ENCODE results near the gene CLCA1. TPM values are rescaled to one million over a fixed set of nuclear protein-coding genes. Genes with fewer than 3 reads are reported as not detected.
A peak's percentile ranks its signal among the peaks of the same experiment; 100 is the strongest.

CLCA1 gene
- total and polyA plus RNA-seq, 9 donors = 0.07 to 1.5 (median 0.43) TPM; not detected in 6

- H3K9me3 ChIP-seq = no peaks in the 10 kb centered on the region
- no peak for DNase-seq
- H3K27ac ChIP-seq = no peak overlapping the region
- WGBS, 3 donors = 45 to 62% (median 52%) methylated on average over 2 of the region's 2 CpGs
- no peaks in the 10 kb centered on the region for H3K4me1 ChIP-seq (ENCODE audit: insufficient read depth)
- H3K27me3 ChIP-seq = no peaks in the 10 kb centered on the region
- H3K4me3 ChIP-seq = no peak overlapping the region
- TF ChIP-seq EP300 (IDR thresholded peaks at IDR 0.05) = no peak
- no peak for TF ChIP-seq CTCF (IDR thresholded peaks at IDR 0.05)
- TF ChIP-seq POLR2A (IDR thresholded peaks at IDR 0.05) = no peak
- intact Hi-C loops (cut with DNase I) = no loop called here
- no peaks in the 10 kb centered on the region for H3K36me3 ChIP-seq
Observed at GRCh38 chr1:86489242-86489878, 20.6 kb downstream of the CLCA1 start.

DNA sequence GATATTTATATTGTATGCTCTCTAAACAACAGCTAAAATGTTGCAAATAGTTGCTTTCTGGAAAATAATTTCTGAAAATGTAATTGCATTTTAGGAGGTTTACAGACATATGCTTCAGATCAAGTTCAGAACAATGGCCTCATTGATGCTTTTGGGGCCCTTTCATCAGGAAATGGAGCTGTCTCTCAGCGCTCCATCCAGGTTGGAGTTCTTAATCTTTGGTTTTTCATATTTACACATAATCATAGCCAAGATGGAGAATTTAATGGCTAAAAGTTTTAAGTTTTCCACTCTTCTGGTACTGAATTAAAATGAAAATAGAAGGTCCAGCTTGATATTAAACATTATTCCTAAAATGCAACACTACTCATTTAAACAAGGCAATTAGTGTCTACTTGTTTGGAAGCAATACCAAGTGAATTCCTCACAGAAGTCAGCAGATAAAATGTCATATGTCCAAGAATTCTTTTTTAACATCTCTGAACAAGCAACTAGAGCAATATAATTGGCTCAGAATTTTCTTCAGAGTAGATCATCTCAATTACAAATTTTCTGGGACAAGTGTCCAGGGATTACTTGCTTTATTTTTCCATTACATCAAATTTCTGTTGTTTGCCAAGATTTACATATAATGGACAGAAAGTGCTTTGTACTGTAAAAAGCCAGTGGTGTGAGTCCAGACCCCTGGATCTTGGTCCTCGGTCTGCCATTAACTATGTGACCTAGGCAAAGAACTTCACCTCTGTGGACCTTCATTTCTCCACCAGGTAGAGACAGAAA is 22.6 kb downstream of the CLCA1 start:
- no peaks in the 10 kb centered on the region for H3K9me3 ChIP-seq
- no peak overlapping the region for H3K4me3 ChIP-seq
- H3K27me3 ChIP-seq = no peaks in the 10 kb centered on the region
- WGBS, 3 donors = 83 to 89% (median 86%) methylated on average over 2 of the region's 2 CpGs
- TF ChIP-seq POLR2A (IDR thresholded peaks at IDR 0.05) (no peak), EP300 (IDR thresholded peaks at IDR 0.05) (no peak), CTCF (IDR thresholded peaks at IDR 0.05) (no peak)
- DNase-seq = no peak
- H3K36me3 ChIP-seq = no peaks in the 10 kb centered on the region
- no peak overlapping the region for H3K27ac ChIP-seq
- intact Hi-C loops (cut with DNase I) = no loop called here
- H3K4me1 ChIP-seq (ENCODE audit: insufficient read depth) = no peaks in the 10 kb centered on the region

GRCh38 chr1:86498281-86498680 is 29.6 kb downstream of the CLCA1 start:
- Histone ChIP-seq H3K4me1 (ENCODE audit: insufficient read depth) (no peaks in the 10 kb centered on the region), H3K4me3 (no peak overlapping the region), H3K36me3 (no peaks in the 10 kb centered on the region), H3K9me3 (no peaks in the 10 kb centered on the region), H3K27me3 (no peaks in the 10 kb centered on the region), H3K27ac (no peak overlapping the region)
- DNase-seq = no peak
- TF ChIP-seq EP300 (IDR thresholded peaks at IDR 0.05) (no peak), POLR2A (IDR thresholded peaks at IDR 0.05) (no peak), CTCF (IDR thresholded peaks at IDR 0.05) (no peak)
- 76 to 81% (median 79%) methylated on average over 3 of the region's 3 CpGs for WGBS, 3 donors
- intact Hi-C loops (cut with DNase I) = no loop called here

DNA sequence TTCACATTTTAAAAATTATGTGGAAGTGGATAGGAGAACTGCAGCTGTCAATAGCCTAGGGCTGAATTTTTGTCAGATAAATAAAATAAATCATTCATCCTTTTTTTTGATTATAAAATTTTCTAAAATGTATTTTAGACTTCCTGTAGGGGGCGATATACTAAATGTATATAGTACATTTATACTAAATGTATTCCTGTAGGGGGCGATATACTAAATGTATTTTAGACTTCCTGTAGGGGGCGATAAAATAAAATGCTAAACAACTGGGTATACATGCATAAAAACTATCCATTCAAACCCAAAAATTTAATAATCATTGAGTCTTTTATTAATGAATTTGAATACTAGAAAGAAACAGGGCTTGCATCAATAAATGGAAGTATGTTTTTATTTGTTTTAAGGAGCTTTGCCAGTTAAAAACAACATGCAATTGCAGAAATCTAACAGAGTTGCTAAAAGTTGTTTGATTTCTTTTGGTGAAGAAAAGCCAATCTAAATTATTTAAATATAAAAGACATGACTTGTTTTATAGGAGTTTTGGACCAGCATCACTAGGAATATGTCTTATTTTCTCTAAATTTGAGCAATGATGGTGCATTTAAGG is 31.4 kb downstream of the CLCA1 start:
- TF ChIP-seq POLR2A (IDR thresholded peaks at IDR 0.05) (no peak), EP300 (IDR thresholded peaks at IDR 0.05) (no peak), CTCF (IDR thresholded peaks at IDR 0.05) (peak in 2 of 3 donors; percentile 21 to 27)
- no peaks in the 10 kb centered on the region for H3K27me3 ChIP-seq
- H3K4me1 ChIP-seq (ENCODE audit: insufficient read depth) = no peaks in the 10 kb centered on the region
- intact Hi-C loops (cut with DNase I) = no loop called here
- no peak overlapping the region for H3K27ac ChIP-seq
- H3K36me3 ChIP-seq = no peaks in the 10 kb centered on the region
- no peaks in the 10 kb centered on the region for H3K9me3 ChIP-seq
- 28 to 31% (median 29%) methylated on average over 3 of the region's 3 CpGs for WGBS, 3 donors
- no peak overlapping the region for H3K4me3 ChIP-seq
- DNase-seq = no peak

Data from ovary (tissue), 9 donors.